Dermis microvascular lymphatic vessel endothelial cell (primary cell): ENCODE results near the gene USB1. TPM values are rescaled to one million over a fixed set of nuclear protein-coding genes. Genes with fewer than 3 reads are reported as not detected.
"Not testable (repeated sequence)": the region's sequence is repeated elsewhere in the genome, so short reads cannot be mapped to it uniquely, and the experiment has no call there.

Source experiments
- DNase-seq, 2 donors: peaks; one replicate each; pipeline versions ENCODE4 v3.0.0 to v3.0.0-alpha.2; 2010; ENCODE audit warnings: low read depth in 2 of 2
- total RNA-seq: library from RNA; depleted of rRNA; stranded (reverse); fragments of >200 nt; gene quantifications from 2 replicates; pipeline ENCODE4 v1.2.1, GENCODE V29; 2014

The USB1 gene
- total RNA-seq, 1 donor from 2014 or later: 20.4 TPM

DNA sequence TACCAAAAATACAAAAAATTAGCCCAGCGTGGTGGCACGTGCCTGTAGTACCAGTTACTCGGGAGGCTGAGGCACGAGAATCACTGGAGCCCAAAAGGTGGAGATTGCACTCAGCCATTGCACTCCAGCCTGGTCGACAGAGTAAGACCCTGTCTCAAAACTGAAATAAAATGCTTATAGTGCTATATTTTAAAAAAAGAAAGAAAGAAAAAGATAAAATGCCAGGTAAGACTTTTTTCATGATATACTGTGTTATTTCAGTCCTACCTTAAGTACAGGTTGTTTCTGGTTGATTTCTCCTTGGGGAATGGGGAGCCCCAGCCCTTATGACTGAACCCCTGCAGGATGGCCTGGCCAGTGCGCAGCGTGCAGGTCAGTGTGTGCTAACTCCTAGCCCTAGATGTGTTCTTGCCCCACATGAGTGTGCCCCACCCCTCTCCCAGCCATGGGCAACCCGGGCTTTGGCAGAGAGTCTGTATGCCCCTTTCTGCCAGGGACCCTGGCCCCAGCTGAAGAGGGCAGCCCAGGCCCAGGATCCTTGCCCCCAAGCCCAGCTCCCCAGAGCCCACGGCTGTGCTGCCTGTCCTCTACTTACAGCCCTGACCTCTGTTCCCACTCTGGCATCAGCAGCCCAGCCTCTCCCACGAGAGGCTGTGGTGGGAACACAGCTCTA lies 31.6 kb upstream of the USB1 start:
- DNase-seq: no peak

DNA sequence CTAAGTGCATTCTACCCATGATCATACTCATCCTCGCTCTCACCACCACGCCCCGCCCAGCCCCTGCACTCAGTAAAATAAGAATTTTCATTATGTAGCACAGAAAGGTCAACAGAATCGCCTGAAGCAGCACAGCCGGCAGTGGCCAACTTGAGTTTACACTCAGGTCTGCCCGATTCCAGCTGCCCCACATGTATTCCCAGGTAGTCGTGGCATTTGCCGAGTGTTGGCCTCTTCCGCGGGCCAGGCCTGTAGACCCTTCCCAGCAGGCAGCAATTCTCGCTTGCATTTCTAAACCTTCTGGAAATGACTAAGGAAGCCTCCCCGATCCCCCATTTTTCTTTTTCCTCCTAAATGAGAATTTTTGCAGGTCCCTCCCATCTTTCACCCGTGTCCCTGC lies 30.9 kb upstream of the USB1 start:
- no peak for DNase-seq

GRCh38 chr16:57970970-57971369 lies 30.2 kb upstream of the USB1 start, which contains the start of gene CNGB1:
CNGB1 (minus strand) TSS chr16:57971128; CDS start chr16:57967286, 3,842 bp downstream.
- no peak for DNase-seq

- DNase-seq: no peak
Observed at GRCh38 chr16:57971848-57972247, 29.4 kb upstream of the USB1 start.

DNA sequence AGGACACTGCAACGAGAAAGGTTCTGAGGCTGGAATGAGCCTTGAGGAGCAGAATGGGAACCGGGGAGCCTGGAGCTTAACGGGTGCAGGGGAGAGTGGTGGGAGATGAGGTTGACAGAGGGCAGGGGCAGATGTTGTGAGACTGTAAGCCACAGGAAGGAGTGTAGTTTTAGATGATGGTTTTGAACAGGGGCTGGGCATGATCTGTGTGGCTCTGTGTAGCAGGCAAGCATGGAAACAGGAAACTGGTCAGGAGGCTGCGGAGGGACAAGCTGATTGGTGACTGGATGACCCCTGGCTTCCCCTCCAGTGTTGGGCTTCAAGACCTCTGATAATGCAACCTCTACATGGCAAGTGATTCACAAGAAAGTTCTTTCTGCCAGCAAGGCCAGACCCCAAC lies 28.9 kb upstream of the USB1 start:
- DNase-seq: no peak

DNA sequence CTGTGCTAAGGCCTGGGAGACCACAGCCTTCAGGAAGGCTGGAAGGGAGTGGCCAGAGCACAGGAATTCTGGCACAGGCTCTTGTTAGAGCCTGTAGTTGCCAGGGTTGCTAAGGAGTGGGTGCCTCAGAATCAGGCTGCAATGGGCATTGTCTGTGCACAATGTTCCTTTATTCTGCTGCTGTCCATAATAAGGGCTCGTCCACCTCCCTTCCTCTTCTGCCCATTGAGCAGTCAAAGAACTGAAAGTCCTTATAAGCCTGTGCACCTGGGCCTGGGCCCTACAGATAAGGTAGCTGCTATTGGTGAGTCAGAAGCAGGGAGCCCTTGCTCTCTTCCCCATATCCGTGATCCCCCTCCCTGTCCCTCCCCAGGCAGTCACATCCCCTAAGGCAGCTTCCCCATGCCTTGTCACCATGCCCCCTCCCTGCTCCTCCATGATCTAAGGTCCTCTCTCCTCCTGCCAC lies 24.8 kb upstream of the USB1 start:
- no peak for DNase-seq

DNA sequence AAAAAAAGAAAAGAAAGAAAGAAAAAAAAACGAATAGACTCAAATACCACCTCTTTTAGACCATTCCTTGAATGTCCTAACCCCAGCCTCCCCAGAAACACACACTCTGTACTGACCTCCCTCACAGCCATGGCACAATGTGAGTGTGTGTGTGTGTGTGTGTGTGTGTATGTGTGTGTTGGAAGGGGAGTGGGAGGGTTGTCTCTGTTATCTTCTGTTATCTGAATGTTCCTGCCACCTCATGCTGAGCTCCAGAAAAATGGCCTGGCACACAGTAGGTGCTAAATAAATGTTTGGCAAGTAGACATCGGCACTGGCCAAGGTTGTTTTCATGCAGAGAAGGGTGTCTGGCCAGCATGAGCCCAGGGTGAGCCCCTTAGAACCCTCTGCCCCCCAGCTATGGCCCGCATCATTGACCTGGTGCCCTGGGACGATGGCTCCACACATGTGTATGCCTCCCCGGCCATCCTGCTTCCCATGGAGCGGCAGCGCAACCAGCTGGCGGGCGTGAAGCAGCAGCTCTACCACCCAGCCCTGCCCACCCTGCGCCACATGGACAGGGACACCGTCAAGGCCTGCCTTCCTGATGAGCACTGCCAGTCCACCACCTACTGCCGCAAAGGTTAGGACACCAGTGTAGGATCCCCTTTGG lies 23.7 kb upstream of the USB1 start:
- no peak for DNase-seq

- DNase-seq: not testable (repeated sequence)
Observed at GRCh38 chr16:57978070-57978465, 23.1 kb upstream of the USB1 start.

DNA sequence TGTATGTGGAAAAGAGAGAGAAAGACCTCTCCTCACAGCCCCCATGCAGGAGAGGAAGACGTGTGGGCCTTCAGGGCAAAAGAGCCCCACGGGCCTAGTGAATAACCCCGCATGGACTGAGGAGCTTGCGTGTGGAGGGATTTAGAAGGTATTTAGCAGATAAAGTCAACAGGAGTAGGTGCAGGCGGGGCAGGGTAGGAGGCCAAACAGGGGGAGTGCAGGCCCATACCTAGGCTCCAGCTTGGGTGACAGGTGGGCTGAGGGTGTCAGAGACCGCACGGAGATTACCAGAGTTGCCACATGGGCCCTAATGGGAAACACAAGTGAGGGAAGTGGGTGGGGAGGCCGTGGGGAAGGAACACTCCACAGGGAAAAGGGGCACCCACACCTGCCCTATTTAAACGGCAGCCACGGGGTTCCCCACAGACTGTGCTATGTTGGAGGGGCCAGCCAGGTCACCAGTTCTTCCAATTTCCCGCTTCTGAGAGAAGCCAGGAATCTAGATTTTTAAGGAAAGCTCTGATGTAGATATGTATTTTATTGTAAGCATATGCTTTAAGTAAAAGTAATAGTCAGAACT lies 22.1 kb upstream of the USB1 start:
- DNase-seq: no peak

DNA sequence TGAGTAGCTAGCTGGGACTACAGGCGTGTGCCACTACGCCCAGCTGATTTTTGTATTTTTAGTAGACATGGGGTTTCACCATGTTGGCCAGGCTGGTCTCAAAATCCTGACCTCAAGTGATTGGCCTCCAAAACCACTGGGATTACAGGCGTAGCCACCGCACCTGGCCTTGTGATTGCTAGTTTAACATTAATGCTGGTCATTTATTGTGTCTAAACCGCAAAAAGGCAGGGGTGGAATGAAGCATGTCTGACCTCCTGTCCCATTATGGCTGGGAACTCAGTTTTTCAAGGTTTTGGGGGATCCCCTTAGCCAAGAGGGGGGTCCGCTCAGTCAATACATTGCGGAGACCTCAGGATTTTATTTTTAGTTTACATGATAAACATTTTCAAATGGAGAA lies 19.6 kb upstream of the USB1 start:
- DNase-seq: no peak

- DNase-seq: no peak
Observed at GRCh38 chr16:57982385-57982784, 18.8 kb upstream of the USB1 start.

DNA sequence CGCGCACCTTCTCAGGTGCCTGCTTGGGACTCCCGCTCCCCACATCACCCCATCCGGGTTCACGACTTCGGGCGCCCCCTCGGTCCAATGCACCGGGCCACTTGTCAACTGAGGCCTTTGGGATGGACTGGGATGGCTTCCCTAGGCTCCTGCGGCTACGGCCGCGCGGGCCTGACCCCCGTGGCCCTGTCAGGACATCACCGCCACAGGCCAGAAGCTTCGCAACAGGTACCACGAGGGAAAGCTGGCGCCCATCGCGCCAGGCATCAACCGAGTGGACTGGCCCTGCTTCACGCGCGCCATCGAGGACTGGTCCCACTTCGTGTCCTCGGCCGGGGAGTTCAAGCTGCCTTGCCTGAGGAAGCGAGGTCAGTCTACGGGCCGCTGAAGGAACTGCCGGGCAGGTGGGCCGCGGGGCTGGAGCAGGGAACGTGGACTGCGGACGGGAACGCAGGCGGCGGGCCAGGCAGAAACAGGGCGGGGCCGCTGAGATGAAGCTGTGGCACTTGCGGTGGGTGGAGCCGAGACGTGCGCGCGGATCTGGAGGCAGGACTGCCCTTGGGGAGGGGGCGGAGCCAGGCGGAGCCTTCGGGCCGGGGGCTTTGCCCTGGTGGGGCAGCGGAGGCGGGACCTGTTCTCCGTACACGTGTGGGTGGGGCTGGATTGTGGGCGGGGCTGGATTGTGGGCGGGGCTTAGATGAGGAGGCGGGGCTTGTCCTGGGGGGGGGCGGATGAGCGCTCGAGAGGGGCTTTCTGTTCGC lies 16.6 kb upstream of the USB1 start:
- peak in 1 of 2 donors; percentile 87 for DNase-seq

DNA sequence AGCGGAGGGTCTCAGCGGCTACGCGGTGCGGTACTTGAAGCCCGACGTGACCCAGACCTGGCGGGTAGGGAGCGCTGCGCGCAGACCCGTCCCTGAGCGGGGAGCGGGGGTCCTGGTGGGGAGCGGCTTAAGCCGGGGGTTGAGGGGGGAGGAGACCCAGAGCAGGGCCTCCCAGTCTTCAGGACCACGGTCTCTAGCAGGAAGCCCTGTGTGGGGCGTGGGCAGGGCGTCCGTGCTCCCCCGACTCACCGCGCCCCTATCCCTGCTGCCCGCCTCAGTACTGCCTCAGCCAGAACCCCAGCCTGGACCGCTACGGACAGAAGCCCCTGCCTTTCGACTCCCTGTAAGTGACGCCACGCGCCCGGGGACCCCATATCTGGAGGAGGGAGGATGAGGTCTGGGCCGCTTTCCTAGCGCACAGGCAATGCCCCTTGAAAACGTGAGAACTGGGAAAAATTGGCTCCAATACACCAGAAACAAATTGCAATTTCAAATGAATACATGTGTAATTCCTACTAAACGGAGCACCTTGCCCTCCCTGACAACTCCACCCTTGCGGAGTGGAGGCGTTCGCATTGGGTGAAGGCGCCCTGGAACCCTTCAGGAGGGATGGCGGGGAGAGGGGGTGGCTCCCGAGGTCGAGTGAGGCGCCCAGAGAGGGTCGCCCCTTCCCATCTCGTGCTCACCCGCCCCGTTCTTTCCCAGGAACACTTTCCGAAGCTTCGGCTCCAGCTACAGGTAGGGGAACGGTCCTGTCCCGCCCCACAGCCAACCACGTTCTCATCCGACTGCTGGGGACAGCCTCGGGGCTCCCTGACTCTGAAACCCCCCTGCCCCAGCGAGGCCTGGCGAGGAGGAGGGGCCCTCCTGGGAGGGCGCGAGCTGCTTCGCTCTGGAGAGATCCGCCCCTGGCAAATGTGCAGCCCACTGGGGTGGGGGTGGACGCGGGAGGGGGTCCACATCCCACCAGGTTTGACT lies 15.7 kb upstream of the USB1 start:
- DNase-seq: no peak

DNA sequence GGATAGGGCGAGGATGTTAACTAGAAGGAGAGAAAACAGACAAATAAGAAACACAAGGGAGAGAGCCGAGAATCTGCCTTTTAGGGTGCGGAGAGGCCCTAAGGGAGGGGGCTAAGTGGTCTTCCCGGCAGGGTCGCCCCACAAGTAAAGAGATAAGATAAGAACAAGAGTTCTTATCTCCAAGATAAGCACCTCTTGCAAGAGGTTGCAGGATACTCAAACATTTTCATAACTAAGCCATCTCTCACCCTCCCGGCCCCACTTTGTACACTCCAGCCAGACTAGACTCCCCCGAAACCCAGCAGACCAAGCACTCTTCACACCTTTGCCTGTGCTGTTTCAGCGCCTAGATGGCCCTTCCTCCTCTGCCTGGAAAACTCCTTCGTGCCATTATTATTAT lies 15.0 kb upstream of the USB1 start:
- no peak for DNase-seq

- no peak for DNase-seq
Observed at GRCh38 chr16:57987441-57988177, 13.6 kb upstream of the USB1 start.

GRCh38 chr16:57988929-57989328 lies 12.3 kb upstream of the USB1 start:
- DNase-seq: peak in 1 of 2 donors; percentile 9

DNA sequence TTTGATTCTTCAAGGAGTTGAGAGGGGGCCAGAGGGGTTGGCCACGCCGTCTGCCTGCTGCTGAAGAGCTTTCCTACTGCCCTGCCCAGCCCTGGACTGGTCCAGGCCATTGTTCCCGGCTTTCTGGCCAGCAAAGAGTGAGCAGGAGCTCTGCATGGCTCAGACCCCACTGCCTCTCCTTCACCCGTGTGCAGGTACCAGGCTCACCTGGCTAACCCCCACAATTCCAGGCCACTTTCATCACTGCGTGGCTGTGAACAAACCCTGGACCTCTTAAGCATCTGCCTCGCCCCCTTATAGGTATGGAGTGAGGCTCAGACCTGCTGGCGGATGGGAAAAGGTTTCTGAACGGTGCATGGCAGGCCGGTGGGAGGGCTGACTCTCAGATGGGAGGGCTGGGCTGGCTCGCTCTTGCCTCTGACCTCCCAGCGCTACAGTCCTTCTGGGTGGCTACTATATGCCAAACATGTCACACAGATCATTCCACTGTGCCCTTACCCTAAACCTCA lies 9.6 kb upstream of the USB1 start:
- DNase-seq: no peak

DNA sequence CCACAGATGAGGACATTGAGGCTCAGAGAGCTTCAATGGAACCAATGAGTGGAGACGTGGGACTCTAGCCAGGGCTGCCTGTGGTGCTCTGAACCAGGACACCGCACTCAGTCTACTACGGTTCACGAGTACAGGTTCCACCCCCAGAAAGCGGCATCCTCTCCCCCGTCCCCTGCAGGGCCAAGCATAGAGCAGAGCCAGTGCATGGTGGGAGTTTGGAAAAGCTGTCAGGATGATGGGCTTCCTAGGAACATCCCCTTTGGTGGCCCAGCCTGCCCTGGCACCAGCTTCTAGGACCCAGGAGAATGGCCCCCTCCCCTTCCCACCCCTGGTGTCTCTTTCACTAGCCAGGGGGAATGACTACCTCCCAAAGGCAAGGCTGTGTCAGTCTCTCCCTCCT lies 9.1 kb upstream of the USB1 start:
- DNase-seq: no peak

GRCh38 chr16:57993438-57993837 lies 7.8 kb upstream of the USB1 start:
- DNase-seq: no peak

- no peak for DNase-seq
Observed at GRCh38 chr16:57993897-57994296, 7.3 kb upstream of the USB1 start.
